ENCODE measurements around the gene ME2.
"Not testable (repeated sequence)": the region's sequence is repeated elsewhere in the genome, so short reads cannot be mapped to it uniquely, and the experiment has no call there.

Gene ME2

DNA sequence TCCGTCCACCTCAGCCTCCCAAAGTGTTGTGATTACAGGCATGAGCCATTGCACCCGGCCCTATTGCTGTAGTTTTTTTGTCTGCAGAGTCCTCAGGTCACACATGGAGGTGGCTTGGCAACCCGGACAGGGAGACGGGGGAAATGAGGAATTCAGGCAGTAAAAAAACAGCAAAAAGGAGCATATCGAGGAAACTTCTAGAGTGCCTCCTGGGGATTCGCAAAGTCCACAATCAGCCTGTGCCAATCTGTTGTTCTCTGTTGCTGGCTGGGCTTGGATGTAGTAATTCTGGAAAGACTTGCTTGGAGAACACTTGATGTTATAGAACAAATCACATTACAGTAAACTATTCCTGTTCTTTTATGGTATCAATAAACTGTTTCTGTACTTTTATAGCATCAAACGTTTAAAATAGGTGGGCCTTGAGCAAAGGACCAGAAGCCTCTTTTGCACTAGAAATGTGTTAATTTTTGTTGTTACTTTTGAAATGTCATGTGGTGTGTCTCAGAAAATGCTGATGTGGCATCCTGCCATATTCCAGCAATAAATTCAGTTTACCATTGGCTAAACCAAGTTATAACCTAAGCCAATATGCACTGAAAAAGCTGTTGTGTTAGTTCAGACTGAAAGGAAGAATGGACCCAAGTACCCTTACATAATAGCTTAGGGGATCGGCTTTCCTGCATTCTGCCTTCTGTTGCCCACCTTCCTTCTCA is 103.3 kb downstream of the ME2 start:
- no peak for DNase-seq

DNA sequence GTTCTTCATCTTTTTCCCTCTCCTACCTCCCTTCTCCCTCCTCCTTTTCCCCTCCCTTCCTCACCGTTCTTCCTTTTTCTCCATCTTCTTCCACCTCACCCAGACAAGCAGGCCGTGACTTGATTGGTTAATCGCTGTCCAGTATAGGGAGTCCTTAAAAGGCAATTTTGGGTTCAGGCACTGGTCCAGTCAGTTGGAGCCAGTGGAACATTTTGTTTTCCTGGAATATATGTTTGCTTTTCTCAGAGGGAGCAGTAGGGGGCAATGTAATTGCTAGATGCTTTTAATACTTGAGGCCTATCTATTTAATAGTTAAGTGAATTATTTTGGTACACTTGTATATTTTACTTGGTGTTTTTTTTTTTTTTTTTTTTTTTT is 103.9 kb downstream of the ME2 start:
- no peak for DNase-seq

DNA sequence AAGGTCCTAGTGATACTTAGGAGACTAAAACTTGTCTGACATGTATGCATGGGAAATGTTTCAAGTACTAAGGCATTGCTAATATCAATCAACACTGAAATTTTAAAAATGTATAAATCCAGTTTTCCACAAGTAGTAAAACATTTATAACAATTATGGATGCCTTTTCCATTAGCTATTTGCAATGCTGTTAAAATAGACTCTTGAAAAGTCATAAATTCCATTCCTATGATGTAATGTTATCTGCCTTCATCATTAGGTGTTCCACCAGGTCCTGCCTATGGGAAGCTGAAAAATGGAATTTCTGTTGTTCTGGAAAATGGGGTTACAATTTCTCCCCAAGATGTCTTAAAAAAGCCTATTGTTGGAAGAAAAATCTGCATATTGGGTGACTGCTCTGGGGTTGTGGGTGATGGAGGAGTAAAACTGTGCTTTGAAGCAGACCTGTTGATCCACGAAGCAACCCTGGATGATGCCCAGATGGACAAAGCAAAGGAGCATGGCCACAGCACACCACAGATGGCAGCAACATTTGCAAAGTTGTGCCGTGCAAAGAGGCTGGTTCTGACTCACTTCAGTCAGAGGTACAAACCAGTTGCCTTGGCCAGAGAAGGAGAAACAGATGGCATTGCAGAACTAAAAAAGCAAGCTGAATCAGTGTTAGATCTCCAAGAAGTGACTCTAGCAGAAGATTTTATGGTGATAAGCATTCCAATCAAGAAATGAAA is 107.6 kb downstream of the ME2 start:
- DNase-seq: no peak

DNA sequence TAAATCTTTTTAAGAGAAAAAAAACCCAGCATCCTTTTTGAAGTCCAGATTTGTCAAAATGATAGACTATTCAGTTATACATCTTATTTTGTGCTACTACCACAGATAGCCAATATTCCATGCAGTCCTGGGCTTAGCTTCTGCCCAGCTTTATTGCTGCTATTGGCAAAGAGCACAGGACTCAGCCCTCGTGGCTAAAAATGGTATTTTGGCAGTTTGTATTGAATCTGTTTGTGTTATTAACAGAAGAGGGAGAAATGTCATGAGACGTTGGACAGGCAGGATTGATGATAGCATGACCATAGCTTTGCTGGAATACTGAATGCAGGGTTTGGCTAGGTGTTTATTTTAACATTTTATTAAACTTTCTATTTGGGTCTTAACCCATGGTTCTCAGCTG is 108.3 kb downstream of the ME2 start:
- DNase-seq: no peak

DNA sequence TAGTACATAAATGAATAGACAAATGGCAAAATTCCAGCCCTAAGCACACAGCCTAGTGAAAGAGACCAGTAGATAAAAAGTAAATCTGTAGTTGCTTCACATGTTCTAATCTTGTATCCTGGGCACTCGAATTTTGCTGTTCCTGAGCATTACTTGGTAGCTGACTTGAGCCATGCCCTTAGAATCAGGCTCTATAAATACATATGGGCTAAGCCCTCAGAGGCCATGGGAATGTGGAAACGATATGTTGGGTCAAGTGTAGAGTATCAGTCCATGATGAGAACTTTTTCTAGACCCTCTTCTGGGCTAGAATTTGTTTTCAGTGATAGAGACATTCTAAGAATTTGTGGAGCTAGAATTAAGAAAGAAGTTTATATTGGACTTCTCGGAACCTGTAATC is 110.8 kb downstream of the ME2 start:
- DNase-seq: no peak

DNA sequence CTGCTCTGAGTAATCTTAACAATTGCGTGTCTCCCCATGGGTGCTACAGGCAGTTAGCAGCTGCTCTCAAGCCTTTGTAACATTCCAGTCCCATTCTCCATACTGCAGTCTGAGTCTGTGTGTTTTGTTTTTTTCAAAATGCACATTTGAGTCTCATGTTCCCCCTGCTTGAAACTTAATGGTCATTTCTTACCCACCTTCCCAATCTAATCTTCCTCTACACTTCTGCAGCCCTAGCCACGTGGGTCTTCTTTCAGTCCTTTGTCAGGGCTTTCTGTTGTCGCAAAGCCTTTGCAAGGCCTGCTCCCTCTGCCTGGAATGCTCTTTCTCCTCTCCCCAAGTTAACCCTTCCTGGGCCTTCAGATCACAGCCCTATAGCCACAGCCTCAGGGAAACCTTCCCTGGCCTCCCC is 113.4 kb downstream of the ME2 start:
- no peak for DNase-seq

DNA sequence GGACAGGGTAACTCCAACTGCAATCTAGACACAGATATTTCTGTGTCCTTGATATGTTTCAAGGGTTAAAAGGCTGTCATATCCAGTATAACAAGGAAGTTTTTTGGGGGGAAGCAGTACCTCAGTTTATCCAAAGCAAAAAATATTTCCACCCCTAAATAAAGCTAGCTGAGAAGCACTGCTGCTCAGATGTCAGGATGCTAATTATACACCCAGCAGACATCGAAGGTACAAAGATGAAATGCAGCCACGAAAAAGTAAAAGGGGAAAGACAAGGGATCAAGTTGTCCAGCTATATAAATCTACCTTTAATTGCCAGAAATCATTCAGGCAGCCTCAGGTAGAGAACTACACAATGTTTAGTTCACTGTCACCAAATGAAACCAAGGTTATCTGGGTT is 115.1 kb downstream of the ME2 start:
- no peak for DNase-seq

DNA sequence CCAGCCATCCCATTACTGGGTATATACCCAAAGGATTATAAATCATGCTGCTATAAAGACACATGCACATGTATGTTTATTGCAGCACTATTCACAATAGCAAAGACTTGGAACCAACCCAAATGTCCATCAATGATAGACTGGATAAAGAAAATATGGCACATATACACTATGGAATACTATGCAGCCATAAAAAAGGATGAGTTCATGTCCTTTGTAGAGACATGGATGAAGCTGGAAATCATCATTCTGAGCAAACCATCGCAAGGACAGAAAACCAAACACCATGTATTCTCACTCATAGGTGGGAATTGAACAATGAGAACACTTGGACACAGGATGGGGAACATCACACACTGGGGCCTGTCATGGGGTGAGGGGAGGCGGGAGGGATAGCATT is 124.3 kb downstream of the ME2 start:
- DNase-seq: not testable (repeated sequence)

Measured in CD4-positive, alpha-beta T cell treated with Interleukin-17A for 4 hours (primary cell).